Stimulated activated naive CD8-positive, alpha-beta T cell treated with anti-CD3 and anti-CD28 coated beads, Interleukin-15, Interleukin-2, amounts not matched to agents 100 U/mL and 50 U/mL, for 24 hours (primary cell): ENCODE results near the gene RCCD1.

Experiments used
- ATAC-seq: fragments of 150-1000 bp; cut with Tn5 transposase; one replicate; pipeline ENCODE4 v1.10.0; 2021
- DNase-seq: peaks from one replicate; pipeline ENCODE4 v3.0.0; 2021

RCCD1 gene

GRCh38 chr15:90942354-90943120 lies 12.1 kb upstream of the RCCD1 start:
- ATAC-seq (no peak), DNase-seq (no peak)

GRCh38 chr15:90945091-90945490 lies 9.6 kb upstream of the RCCD1 start:
- ATAC-seq (no peak), DNase-seq (no peak)

- no peak for DNase-seq
- no peak for ATAC-seq
Observed at GRCh38 chr15:90946538-90946937, 8.1 kb upstream of the RCCD1 start.

- DNase-seq (no peak), ATAC-seq (no peak)
Observed at GRCh38 chr15:90946941-90947576, 7.6 kb upstream of the RCCD1 start.

GRCh38 chr15:90947577-90948357 lies 6.9 kb upstream of the RCCD1 start:
- no peak for ATAC-seq

GRCh38 chr15:90948506-90948905 lies 6.2 kb upstream of the RCCD1 start:
- DNase-seq (no peak), ATAC-seq (no peak)

More at GRCh38 chr15:90947577-90948357, 6.9 kb upstream of the RCCD1 start:
- DNase-seq, result no peak

GRCh38 chr15:90949979-90950675 lies 4.6 kb upstream of the RCCD1 start:
- ATAC-seq (no peak), DNase-seq (no peak)

GRCh38 chr15:90950676-90951075 lies 4.0 kb upstream of the RCCD1 start:
- DNase-seq (no peak), ATAC-seq (no peak)

- DNase-seq, result no peak
- ATAC-seq, result no peak
Observed at GRCh38 chr15:90952901-90953677, 1.6 kb upstream of the RCCD1 start.

GRCh38 chr15:90953947-90954711 lies 555 bp upstream of the RCCD1 start:
- ATAC-seq, result no peak

GRCh38 chr15:90955624-90956273 lies 1.1 kb downstream of the RCCD1 start:
- DNase-seq (no peak), ATAC-seq (no peak)

More at GRCh38 chr15:90953947-90954711, 555 bp upstream of the RCCD1 start:
- DNase-seq, result no peak

GRCh38 chr15:90956274-90957030 lies 1.8 kb downstream of the RCCD1 start:
- peak; percentile 85 for DNase-seq
- no peak for ATAC-seq

GRCh38 chr15:90957031-90957790 lies 2.5 kb downstream of the RCCD1 start:
- no peak for DNase-seq
- no peak for ATAC-seq

GRCh38 chr15:90957791-90958190 lies 3.1 kb downstream of the RCCD1 start:
- DNase-seq (no peak), ATAC-seq (no peak)

- DNase-seq (no peak), ATAC-seq (no peak)
Observed at GRCh38 chr15:90959028-90959595, 4.4 kb downstream of the RCCD1 start.

- no peak for ATAC-seq
- no peak for DNase-seq
Observed at GRCh38 chr15:90959894-90960293, 5.2 kb downstream of the RCCD1 start.

- ATAC-seq, result no peak
- DNase-seq, result no peak
Observed at GRCh38 chr15:90960298-90961091, 5.8 kb downstream of the RCCD1 start.

GRCh38 chr15:90962021-90962420 lies 7.3 kb downstream of the RCCD1 start:
- ATAC-seq, result no peak

More at GRCh38 chr15:90962021-90962420, 7.3 kb downstream of the RCCD1 start:
- no peak for DNase-seq
